Peyer's patch (tissue), 4 donors: ENCODE measurements around the gene ENHO. TPM values are rescaled to one million over a fixed set of nuclear protein-coding genes. Genes with fewer than 3 reads are reported as not detected.

Experiments
- DNase-seq, 3 donors: peaks; one replicate each; pipeline ENCODE4 v3.0.0-alpha.2; 2017 to 2019
- H3K27ac ChIP-seq, 4 donors: fragments of 200-600 bp; sonication (generic); one replicate each; pipeline ENCODE4 v1.5.1; 2016 to 2019
- H3K27me3 ChIP-seq, 2 donors: fragments of 200-600 bp; sonication (generic); one replicate each; pipeline ENCODE4 v1.5.1; 2019
- H3K36me3 ChIP-seq, 3 donors: fragments of 200-600 bp; sonication (generic); one replicate each; pipeline ENCODE4 v1.5.1; 2016 to 2019
- H3K4me1 ChIP-seq, 4 donors: fragments of 200-600 bp; sonication (generic); one replicate each; pipeline ENCODE4 v1.5.1; 2016 to 2019
- H3K4me3 ChIP-seq, 4 donors: fragments of 200-600 bp; sonication (generic); 1 replicate in 3 of 4; 2 replicates in 1 of 4; pipeline ENCODE4 v1.5.1; 2016 to 2019; ENCODE audit warnings: mild to moderate bottlenecking in 1 of 4
- H3K9me3 ChIP-seq, 4 donors: fragments of 200-600 bp; sonication (generic); one replicate each; pipeline ENCODE4 v1.5.1; 2016 to 2019; ENCODE audit warnings: mild to moderate bottlenecking in 1 of 4
- POLR2A ChIP-seq, 2 donors: fragments of 450-650 bp; IDR thresholded peaks; one replicate each; pipeline ENCODE4 v1.5.1; 2017; ENCODE audit warnings: antibody characterized with exemption in 2 of 2, mild to moderate bottlenecking in 2 of 2, moderate library complexity in 2 of 2
- total RNA-seq, 4 donors: library from RNA; depleted of rRNA; stranded (reverse); fragments of >200 nt; gene quantifications; one replicate each; pipeline ENCODE4 v1.1.0, GENCODE V29; 2016
- TF ChIP-seq, protein P1 (sequence below), 6 experiments: fragments of 450-650 bp in 4 of 6; fragments of 200-600 bp in 2 of 6; sonication (generic) in 1 of 6; IDR thresholded peaks; one replicate each; pipeline ENCODE4 v1.5.1; 2017 to 2019; ENCODE audit warnings: antibody characterized with exemption in 6 of 6, mild to moderate bottlenecking in 3 of 6, moderate library complexity in 1 of 6

Gene ENHO
- total RNA-seq, 4 donors from 2014 or later: 1.8 to 3.3 TPM; not detected in 2

DNA sequence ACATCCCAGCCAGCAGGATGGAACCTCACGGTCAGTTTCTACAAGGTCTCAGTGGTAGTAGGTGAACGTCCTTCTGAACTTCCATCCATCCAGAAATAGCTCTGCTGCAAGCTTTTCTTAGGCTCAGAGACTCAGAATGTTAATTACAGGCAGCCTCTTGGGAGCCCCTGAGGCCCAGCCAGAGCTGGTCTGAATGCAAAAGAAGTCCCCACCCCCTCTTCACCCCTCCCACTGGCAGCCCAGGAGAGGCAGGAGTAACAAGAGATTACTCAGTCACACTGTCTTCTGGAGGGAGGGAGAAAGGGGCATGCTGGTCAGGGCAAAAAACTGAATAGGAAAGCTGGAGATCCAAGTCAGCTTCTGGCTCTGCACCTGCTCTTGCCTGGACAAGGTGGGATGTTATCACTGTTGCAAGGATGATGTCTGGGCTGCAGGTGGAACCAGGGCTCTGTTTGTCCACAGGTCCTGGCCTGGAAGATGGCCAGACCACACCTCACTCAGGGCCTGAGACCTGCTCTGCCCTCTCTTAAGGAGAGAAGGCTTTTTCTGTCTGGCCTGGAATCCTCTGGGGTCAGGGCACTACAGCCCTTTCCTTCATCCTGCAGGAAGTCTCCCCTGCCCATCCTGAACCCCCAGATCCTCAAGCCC is 9.1 kb downstream of the ENHO start:
- Histone ChIP-seq H3K27me3 (no peaks in the 10 kb centered on the region), H3K9me3 (no peaks in the 10 kb centered on the region), H3K36me3 (no peaks in the 10 kb centered on the region), H3K4me3 (no peak overlapping the region), H3K4me1 (peaks cover 0 to 5% (median 0%) of the 10 kb centered on the region in 4 donors), H3K27ac (peak overlapping the region in 1 of 4 donors; percentile 19)
- no peak for DNase-seq
- TF ChIP-seq, protein P1, sequence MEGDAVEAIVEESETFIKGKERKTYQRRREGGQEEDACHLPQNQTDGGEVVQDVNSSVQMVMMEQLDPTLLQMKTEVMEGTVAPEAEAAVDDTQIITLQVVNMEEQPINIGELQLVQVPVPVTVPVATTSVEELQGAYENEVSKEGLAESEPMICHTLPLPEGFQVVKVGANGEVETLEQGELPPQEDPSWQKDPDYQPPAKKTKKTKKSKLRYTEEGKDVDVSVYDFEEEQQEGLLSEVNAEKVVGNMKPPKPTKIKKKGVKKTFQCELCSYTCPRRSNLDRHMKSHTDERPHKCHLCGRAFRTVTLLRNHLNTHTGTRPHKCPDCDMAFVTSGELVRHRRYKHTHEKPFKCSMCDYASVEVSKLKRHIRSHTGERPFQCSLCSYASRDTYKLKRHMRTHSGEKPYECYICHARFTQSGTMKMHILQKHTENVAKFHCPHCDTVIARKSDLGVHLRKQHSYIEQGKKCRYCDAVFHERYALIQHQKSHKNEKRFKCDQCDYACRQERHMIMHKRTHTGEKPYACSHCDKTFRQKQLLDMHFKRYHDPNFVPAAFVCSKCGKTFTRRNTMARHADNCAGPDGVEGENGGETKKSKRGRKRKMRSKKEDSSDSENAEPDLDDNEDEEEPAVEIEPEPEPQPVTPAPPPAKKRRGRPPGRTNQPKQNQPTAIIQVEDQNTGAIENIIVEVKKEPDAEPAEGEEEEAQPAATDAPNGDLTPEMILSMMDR (IDR thresholded peaks at IDR 0.05): no peak
- no peak for TF ChIP-seq POLR2A (IDR thresholded peaks at IDR 0.05)

DNA sequence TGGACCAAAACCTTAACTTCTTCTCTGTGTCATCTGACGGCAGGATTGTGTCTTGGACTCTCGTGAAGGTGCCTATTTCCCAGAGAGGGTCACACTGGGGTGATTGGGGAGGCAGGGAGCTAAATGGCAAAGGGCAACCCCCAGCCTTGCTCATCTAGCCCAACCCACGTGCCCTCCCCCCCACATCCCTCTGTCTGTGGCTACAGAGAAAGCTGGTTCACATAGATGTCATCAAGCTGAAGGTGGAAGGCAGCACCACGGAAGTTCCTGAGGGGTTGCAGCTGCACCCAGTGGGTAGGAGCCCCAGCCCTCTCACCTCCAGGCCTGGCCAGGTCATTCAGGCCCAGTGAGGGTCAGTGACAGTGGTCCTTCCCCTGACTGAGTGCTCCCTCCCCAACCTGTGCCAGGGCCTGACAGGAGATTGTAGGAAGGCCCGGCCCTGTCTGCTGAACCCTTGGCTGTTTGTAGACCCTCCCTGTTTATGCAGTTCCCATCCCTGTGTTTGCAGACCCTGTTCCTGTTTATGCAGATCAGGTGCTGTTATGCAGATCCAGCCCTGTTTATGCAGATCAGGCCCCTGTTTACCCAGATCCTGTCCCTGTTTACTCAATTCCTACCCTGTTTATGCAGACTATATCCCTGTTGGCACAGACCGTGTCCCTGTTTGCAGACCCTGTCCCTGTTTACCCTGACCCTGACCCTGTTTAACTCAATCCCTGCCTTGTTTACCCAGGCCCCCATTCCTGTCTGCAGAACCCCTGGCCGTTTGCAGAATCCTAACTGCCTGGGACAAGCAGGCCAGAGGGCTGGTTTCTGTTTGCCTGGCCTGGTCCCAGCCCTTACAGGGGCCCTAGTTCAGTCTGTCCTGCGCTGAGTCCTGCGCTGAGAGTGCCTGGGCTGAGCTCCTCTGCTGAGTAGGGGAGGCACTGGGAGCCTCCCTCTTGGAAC is 10.4 kb downstream of the ENHO start:
- no peak for TF ChIP-seq POLR2A (IDR thresholded peaks at IDR 0.05)
- TF ChIP-seq, protein P1 (IDR thresholded peaks at IDR 0.05): no peak
- no peaks in the 10 kb centered on the region for H3K27me3 ChIP-seq
- H3K27ac ChIP-seq: peak overlapping the region in 1 of 4 donors; percentile 19
- no peak for DNase-seq
- H3K4me3 ChIP-seq: no peak overlapping the region
- peaks cover 0 to 5% (median 0%) of the 10 kb centered on the region in 4 donors for H3K4me1 ChIP-seq
- no peaks in the 10 kb centered on the region for H3K36me3 ChIP-seq
- H3K9me3 ChIP-seq: no peaks in the 10 kb centered on the region

DNA sequence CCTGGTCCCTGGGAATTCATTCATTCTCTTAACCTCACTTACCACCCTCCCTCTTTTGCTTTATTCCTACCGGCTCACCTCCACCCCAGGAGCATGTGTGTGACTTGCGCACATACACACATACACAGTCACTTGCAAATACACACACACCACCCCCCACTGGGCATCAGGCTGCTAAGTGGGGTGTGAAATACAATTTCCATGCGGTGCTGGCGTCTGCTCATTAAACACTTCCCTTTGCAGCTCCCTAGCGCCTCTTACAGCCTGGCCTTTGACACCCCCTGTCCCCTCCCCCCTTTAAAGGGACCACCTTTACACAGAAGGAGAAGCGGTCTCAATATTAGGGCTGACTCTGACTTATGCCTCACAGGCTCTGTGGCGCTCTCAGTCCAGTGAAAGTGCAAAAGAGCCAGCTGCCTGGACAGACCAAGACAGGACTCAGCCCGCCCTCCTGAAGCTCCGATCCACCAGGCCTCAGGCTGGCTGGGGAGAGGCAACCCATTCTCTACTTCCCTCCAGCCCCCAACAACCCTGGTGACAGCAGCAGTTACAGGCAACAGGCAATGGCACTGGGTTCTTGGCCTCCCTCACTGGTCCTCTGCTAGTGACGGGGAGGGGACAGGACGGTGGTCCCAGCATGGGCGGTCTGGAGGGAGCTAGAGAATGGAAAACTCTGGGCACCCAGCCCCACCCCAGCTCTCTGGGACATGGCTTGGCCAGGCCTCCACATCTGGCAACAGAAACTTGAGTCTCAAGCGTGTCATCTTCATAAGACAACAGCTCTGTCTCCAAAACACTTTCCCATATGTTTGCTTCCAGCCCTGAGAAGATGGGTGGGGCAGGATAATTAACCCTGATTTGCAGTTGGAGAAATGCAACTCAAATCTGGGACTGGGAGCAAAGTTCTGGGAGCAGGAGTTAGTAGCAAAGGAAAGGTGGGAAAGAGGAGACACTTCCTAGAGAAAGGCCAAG is 12.0 kb downstream of the ENHO start:
- DNase-seq: no peak
- Histone ChIP-seq H3K4me1 (peaks cover 0 to 5% (median 0%) of the 10 kb centered on the region in 4 donors), H3K9me3 (no peaks in the 10 kb centered on the region), H3K36me3 (no peaks in the 10 kb centered on the region), H3K27ac (no peak overlapping the region), H3K27me3 (no peaks in the 10 kb centered on the region), H3K4me3 (no peak overlapping the region)
- TF ChIP-seq, protein P1 (IDR thresholded peaks at IDR 0.05): no peak
- no peak for TF ChIP-seq POLR2A (IDR thresholded peaks at IDR 0.05)

DNA sequence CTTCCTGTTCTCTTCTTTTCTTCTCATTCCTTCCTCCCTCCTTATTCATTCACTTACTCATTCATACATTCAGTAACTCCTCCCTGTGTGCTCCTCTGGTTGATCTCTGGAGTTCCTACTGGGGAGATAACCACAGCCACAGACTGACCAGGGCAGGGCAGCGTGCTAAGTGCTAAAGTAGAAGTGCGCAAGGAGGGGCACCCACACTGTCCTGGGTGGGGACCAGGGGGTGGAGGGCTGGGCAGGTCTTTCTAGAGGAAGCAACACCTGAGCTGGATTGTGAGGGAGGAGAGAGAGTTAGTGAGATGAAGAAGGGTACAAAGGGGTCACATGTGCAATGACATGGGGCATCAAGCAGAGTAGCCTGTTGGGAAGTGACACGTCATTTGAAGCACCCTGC is 13.8 kb downstream of the ENHO start:
- peak in 1 of 3 donors; percentile 13 for DNase-seq
- Histone ChIP-seq H3K4me1 (peaks cover 0 to 5% (median 0%) of the 10 kb centered on the region in 4 donors), H3K27ac (no peak overlapping the region), H3K27me3 (no peaks in the 10 kb centered on the region), H3K9me3 (no peaks in the 10 kb centered on the region), H3K4me3 (no peak overlapping the region), H3K36me3 (no peaks in the 10 kb centered on the region)
- TF ChIP-seq, protein P1 (IDR thresholded peaks at IDR 0.05): no peak
- TF ChIP-seq POLR2A (IDR thresholded peaks at IDR 0.05): no peak

DNA sequence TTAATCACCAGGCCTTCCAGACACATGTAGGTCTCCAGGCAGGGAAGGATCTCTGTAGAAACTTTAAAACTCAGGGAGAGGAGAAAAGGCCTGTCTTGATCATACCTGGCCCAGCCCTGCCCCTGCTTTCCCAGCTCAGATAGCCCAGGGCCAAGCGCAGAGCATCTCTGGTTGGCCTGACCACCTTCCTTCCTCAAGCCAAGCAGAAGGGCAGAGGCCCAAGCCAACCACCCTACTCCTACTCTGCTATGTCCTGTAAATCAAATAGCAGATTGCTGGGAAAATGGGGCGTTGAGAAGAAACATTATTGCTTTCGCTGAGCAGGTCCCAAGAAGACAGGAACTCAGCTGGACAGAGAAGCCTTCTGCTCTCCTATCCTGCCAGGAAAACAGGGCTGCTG is 14.3 kb downstream of the ENHO start:
- H3K27me3 ChIP-seq: no peaks in the 10 kb centered on the region
- no peaks in the 10 kb centered on the region for H3K36me3 ChIP-seq
- H3K27ac ChIP-seq: no peak overlapping the region
- DNase-seq: peak in 1 of 3 donors; percentile 21
- H3K9me3 ChIP-seq: no peaks in the 10 kb centered on the region
- TF ChIP-seq, protein P1 (IDR thresholded peaks at IDR 0.05): no peak
- TF ChIP-seq POLR2A (IDR thresholded peaks at IDR 0.05): no peak
- no peak overlapping the region for H3K4me3 ChIP-seq
- H3K4me1 ChIP-seq: peaks cover 0 to 5% (median 0%) of the 10 kb centered on the region in 4 donors
